Hematopoietic multipotent progenitor cell (in vitro differentiated cells): ENCODE measurements around the gene SLC8A3. TPM values are rescaled to one million over a fixed set of nuclear protein-coding genes. Genes with fewer than 3 reads are reported as not detected.
A peak's percentile ranks its signal among the peaks of the same experiment; 100 is the strongest.

ENCODE experiments used
- DNase-seq, 3 donors: peaks; one replicate each; pipeline ENCODE4 v3.0.0-alpha.2; 2011 to 2015; ENCODE audit warnings: low read depth in 2 of 3, low spot score in 2 of 3
- total RNA-seq: library from RNA; depleted of rRNA; stranded (reverse); fragments of >200 nt; gene quantifications from one replicate; pipeline ENCODE4 v1.2.3, GENCODE V29; 2012

Gene SLC8A3
- total RNA-seq, 1 donor: 32.6 TPM

DNA sequence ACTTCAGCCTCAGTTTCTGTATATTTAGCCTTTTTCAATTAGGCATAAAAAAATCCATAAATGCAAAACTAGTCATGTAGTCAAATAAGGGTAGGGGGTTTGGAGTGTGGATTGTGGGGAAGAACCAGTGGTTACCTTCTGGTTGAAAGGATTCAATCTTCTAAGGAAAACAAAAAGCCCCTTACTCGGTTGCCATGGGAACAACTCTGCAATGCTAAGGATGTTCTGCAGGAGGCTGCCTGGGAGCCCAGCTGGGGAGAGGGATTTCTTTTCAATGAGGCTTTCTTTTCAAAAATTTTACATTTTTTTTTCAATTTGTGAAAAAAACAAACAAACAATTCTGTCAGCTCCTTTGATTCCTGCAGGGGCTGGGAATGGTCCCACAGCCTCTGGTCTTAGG, 67.2 kb downstream of the SLC8A3 start:
- DNase-seq: no peak

DNA sequence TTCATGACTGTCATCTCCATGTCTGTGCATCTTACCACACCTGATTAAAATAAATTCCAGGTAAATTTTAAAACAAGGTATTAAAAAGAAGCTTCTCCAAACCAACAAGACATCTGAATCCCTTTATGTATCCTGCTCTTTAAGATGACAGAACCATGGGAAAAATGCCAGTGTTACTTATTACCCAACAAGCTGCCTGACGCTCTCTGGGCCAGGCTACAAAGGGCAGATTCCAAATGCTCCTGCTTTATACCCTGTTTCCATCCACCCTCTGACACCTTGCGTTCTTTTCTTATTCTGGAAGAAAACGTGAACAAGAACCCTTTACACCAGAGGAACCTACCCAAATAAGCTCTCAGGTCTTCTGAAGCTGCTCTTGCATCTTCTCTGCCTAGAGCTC, 70.7 kb downstream of the SLC8A3 start:
- no peak for DNase-seq

DNA sequence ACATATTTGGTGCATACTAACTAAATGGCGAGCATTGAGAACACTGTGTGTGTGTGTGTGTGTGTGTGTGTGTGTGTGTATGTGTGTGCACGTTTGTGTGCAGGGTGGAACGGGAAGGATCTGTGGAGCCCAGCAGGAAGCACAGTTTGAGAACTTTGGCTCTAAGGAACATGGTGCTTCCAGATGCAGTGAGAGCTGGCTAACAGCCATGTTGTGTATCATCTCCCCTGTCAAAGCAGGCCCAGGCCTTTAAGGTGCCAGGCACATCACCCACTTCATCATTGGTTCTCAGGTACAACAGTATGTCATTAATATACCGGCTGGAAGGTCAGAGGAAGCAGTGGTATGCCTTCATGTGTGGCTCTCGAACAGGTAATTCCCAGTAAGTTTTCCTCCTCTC, 72.5 kb downstream of the SLC8A3 start:
- no peak for DNase-seq

DNA sequence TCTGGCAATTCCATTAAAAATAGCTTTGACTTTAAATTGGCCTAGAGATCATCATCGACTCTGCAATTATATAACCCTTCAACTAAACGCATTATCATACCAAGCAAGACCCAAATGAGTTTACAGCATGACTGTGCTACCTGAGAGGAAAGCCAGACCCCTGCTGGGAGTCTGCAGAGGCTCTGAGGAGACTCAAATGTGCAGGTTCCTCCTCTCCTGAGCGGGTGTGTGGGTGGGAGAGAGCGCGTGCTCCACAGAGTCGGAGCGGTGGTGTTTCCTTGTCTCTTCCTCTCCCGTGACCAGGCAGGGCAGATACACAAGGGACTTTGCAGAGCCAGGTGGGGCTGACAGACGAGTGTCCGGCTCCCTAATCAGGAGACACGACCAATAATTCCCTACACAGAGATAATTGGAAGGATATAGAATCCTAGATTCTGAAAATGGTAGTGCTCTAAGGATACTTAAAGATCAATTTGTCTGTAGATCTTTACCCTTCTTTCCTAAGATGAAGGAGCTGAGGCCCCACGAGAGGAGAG, 74.1 kb downstream of the SLC8A3 start:
- no peak for DNase-seq

DNA sequence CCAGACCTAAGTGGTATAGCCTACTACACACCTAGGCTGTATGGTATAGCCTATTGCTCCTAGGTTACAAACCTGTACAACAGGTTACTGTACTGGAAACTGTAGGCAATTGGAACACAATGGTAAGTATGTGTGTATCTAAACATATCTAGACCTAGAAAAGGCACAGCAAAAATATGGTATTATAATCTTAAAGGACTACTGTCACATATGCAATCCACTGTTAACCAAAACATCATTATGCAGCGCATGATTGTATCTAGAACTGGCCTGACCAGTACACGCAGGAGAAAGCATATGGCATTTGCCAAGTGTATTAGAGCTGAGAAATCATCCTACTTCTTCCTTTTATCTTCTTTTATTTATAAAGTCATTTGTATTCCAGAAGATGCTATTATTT, 75.5 kb downstream of the SLC8A3 start:
- DNase-seq: no peak

DNA sequence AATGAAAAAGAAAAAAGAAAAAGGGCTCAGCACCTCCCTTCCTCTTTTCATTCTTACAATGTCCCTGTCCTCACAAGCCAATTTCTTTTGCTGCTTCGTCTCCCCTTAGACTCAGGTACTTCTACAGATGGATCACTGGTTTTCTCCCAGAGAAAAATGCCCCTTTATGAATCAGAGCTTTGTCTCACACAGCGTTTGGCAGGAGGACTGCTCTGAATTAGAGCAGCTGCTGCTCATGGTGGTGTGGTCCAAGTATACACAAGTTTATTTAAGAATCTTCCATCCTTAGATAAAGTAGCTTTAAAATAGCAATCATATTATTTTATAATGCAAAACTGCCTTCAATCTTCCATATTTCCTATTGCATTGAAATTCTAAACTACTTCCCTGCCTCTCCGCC, 80.3 kb downstream of the SLC8A3 start:
- no peak for DNase-seq

DNA sequence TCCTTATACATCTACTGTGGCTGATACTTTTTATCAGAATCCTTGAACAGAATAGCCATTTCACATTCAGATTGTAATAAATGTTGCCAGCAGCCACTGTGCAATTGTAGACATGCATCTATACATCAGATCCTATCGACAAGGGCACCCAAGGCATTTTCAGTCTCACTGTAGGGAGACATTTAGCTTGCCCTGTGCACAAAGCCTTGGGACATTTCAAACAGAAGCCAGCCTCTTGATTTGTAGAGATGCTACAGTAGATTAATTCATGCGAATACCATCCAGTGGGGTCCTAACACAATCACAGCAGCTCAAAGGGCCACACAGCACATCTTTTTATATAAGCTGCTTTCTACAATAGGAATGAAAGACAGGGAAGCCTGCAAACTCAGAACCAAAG, 81.4 kb downstream of the SLC8A3 start:
- no peak for DNase-seq

DNA sequence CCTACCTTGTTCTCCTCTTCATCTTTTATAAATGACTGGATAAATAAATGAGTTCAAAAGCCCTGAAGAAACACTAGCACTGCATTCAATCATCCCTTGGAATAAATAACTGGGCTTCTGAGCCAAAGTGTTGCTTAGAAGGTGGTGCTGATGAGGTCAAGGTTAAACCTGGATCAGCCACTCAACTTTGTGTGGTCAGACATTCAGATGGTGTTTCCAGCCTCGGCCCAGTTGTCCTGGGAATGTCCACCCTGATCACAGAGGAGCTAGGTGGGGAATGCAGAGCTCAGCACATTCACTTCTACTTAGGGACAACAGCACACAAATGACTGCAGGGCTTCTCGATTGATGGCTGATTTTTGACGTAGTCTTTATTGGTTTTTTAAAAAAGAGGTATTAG, 88.7 kb downstream of the SLC8A3 start:
- no peak for DNase-seq

DNA sequence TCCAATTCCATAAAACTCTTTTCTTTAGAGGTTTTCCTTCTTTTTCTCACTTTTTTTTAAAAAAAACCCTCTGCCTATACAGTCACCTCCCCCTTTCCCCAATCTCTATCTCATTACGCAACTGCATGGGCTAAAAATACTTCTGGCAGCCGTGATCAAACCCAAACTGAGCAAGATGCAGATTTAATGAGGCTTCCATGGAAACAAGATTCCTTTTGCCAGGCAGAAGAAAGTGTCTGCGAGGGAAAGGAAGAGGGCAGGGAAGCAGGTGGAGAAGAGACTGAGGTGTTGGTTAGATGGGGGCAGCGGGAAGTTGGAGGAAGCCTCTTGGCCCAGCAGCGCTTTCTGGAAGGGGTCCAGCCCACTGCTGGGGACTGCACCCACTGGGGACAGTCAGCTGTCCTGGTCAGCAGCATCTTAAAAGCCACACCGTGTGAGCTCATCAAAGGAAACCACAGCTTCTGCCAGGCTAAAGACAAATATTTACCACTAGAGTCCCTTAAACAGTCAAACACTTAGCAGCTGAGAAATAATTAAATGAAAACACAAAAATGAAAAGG, 90.4 kb downstream of the SLC8A3 start:
- no peak for DNase-seq

DNA sequence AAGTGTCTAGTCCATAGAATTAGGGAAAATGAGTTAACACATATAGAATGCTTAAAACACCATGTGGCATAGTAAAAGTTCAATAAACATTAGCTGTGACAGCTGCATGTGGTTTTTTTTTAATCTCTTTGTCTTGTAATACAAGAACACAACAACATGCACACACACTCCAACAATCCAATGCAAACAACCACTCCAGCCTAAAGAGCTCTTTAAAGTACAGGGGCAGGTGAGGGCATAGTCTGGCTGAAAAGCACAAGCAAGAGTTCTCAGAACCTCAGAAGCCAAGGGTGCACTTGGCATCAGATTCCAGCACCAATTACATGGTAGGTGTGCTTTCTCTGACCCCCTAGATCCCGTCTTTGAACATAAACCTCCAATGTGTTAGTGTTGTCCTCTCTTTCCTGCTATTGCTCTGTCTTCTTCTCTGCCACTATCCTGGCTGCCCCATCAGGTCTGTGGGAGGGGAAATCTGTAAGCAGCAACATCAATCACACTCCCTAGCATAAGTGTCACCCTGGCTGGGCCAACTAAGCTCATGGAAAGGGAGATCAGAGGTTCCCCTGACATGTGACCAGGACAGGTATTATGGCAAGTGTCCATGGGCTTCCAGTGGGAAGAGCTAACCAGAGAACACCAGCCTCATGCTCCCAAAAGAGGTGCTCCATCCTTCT, 91.0 kb downstream of the SLC8A3 start:
- DNase-seq: no peak

DNA sequence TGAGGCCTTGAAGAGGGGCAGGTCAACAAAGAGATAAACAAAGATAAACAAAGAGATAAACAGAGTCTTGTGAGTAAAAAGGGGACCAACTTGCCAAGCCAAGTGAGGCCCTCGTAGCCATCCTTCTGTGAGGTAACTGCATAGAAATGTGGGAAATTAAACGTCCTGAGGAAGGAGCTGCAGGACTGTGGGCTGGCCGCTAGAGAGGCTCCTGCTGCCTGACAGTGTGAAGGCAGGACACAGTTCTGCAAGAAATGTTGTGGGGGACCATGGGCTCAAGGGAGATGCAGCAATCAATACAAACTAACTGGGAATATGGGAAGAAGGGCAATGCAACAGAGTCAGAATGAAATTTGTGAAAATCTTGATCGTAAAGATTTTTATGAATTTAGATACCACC, 91.9 kb downstream of the SLC8A3 start:
- DNase-seq: no peak

DNA sequence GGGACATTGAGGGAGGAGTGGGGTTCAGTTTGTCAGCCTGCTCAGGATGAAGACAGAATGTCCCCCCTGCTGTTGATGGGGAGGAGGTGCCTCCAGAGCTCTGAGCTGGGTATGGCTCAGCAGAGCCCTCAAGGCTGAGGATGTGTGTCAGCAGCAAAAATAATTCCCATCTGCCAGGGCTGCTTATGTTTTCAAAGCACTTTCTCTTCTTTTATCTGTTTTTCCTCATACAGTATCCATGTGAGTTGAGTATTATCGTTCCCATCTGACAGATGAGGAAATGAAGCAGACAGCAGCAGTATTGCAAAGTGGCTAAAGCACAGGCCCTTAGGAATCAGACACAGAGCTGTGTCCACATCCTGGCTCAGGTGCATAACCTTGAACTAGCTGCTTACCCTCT, 94.1 kb downstream of the SLC8A3 start:
- DNase-seq: no peak

DNA sequence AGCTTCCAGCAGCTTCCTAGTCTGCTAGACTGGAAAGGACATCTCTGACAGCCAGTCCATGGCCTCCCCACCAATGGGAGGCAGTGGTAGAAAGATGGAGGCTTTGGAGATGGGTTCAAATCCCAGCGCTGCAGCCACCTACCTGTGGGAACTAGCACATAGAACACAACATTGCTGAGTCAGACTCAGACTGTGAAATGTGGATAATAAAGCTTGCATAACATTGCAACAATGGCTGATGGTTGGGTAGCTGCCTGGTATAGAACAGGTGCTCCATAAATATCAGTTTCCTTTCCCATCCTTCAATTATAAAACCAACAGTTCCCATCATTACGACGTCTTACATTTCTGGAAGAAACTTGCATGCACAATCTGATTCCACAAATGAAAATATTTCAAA, 94.6 kb downstream of the SLC8A3 start:
- DNase-seq: no peak

DNA sequence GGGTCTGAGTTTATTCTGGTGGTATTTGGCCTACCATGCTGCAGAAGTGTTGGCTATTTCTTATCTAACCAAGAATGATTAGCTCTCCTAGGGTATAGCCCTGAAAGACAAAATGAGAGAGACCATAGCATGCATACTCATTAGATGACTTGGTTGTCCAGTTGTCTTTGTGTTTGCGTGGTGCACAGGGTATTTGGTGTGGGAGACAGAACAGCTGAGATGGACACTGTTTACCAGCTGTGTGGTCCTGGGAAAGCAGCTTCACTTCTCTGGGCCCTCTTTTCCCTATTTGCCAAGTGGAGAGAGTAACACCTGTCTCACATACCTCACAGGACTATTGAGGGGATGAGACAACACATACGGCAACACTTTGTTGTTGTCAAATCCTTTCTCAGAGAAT, 95.6 kb downstream of the SLC8A3 start:
- no peak for DNase-seq

DNA sequence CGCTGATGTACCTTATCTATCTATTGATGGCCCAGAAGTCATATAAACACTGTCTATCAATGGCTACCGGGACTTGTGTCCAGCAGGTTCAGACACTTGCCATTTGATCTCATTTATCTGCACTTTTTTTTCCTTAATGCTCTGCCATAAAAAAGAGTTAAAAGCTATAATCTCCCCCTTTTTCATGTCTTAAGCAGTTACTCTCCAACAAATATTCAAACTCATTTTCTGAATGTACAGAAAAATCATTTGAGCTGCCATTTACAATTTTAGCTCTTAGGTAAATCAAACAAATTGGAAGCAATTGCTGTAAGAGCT, 101.4 kb downstream of the SLC8A3 start:
- DNase-seq: no peak

DNA sequence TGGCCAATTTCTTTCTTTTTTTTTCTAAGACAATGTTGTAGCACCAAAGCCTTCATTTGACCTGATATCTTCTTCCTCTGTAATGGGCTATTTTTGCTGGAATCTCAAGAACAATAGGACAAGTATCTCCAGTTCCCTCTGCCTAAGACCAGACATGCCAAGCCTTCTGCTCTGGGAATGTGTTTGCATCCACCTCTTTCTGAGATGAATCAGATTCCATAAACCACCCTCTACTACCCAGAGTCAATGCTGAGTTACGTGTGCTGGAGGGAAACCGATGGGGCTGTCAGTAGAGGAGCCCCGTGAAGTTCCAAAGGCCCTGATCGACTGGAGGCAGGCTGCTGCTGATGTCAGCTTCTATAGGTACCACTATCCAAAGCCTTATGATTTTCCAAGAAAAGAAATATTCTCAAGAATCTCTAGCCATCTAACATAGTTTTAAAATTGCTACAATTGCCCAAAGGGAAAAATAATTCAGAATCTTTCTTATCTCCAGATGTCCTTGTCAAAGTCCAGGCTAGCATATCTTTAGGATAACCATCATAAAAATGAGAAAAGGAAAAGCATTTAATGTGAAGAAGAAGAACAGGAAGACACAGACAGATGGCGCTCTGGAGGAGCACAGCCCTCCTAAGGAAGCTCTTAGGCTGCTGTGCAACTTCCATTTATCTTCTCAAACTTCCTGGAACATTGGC, 101.9 kb downstream of the SLC8A3 start:
- DNase-seq: peak in 2 of 3 donors; percentile 44 to 75

DNA sequence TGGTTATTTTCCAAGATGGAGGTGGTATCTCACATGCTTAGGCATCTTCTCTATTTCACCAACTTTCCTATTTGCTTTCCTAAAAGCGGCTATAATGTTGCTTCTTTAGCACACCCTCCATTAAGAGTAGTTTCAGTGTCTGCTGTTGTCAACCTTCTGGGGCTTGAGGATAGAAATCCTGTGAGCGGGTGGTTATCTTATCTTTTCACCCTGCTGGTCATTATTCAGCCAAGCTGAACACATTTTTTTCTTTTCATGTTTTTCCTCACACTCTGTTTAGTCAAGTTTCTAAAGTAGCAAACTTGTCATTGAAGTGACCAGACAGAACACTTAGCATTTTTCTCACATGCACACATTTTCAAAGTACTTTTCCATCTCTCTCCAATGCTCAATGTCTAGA, 104.5 kb downstream of the SLC8A3 start:
- DNase-seq: no peak

DNA sequence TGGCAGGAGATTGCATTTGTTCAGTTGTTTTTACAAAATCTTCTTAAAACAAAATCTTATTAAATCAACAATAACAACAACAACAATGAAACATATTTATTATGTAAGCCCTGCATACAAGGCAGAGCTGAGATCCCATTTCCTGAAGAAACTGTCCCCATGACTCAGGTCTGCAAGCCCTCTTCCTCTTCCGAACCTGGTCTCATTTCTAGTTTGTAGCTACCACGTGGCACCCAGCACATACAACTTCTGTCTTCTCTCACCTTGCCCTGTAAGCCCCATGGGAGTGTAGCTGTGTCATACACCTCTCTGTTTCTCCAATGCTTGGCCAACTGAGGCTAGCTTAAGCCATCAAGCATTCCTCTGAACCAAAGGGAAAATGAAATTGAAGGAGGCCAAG, 106.4 kb downstream of the SLC8A3 start:
- DNase-seq: no peak

DNA sequence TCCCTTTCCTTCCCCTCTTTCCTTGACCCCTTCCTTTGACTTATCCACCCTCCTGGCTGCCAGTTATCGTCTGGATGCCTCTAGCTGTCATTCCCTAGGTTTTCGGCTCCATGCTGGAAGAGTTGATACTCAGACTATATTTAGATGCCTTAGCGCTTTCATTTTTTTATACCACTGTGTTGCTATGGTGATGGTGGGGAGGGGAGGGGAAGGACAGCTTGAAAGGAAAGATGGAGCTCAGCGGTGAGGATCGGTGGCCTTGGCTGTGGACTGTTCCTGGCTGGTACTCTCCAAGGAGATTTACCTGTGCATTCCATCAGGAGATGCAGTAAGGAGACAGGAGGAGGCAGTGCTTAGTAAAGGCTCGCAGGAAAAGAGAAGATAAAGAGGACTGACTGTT, 108.7 kb downstream of the SLC8A3 start:
- no peak for DNase-seq

DNA sequence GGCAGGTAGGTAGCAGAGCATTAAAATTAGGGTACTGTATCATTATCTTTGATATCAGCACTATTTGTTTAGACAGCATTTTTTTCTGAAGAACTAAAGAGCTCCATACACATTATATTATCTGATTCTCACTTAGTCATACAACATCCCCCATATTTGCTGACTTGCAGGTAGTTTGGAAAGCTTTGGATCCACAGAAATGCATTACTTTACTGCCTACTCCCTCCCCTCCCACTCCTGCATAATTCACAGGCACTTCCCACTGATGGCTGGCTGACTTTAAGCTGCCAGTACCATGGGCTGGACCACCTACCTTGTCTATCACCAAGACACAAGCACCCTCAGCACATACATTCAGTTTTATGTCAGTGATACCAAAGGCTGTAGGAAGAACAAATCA, 110.4 kb downstream of the SLC8A3 start:
- no peak for DNase-seq

DNA sequence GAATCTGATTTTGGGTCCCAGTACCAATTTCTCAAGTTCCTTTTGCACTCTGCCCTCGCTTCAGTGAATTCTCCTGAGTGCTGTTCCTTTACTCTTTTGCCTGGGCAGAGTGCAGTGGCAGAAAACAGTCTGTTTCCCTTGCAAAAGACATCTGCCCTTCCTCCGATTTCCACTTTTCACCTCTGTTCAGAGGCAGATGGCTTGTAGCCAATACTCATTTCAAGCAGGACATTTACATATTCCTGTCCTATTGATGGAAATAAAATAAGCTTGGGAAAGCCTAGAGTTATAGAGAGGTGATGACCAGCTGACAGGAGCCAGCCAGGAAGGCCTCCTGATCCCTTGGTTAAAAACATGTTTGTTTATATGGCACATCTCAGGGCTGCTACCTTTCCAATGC, 111.0 kb downstream of the SLC8A3 start:
- DNase-seq: no peak

DNA sequence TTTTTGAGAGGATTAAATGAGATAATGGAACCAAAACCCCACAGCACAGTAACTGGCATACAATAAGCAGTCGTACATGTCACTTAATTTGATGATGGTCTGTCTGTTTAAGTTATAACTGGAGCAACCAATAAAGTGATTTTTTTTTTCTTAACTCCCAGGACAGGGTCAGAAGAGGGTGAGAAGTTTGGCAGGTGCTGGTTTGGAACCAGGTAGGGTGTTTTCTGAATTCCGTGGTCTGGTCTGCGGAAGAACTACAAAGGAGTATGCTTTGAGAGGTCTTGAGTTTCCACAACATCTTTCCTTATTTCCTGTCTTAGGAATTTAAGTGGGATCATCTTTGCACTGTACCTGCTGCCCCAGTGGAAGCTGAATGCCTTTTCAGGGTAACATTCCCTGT, 111.7 kb downstream of the SLC8A3 start:
- DNase-seq: no peak
